Measurements from ENCODE around the gene AKR1B15. TPM values are rescaled to one million over a fixed set of nuclear protein-coding genes. Genes with fewer than 3 reads are reported as not detected.
"Not testable (repeated sequence)": the region's sequence is repeated elsewhere in the genome, so short reads cannot be mapped to it uniquely, and the experiment has no call there.

Gene AKR1B15
- total RNA-seq, 1 experiment from 2014 or later, result not detected

DNA sequence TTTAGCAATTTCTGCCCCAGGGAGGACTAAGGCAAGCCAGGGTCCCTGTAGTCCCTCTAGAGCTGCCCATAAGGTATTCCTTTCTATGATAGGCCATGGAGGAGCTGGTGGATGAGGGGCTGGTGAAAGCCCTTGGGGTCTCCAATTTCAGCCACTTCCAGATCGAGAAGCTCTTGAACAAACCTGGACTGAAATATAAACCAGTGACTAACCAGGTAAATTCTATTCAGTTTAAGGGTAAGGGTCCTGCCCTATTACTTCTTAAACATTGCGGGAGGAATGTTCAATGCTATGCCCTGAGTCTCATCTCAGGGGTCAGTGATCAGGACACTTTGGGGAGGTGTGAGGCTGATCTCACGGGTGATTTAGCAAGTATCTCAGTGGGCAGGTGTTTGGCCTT lies 12.4 kb upstream of the AKR1B15 start:
- H4K20me1 ChIP-seq (ENCODE audit: insufficient read depth); intact Hi-C loops (cut with micrococcal nuclease); H3K9ac ChIP-seq (ENCODE audit: low read length); RAD21 ChIA-PET (ENCODE audit: low non-redundant PET in 1 of 2, low total read pairs in 2 of 2, uncharacterized antibody in 2 of 2, unreplicated experiment in 2 of 2); CTCF ChIA-PET; ATAC-seq; H3K9me3 ChIP-seq (ENCODE audit: control insufficient read depth in 1 of 2, insufficient read depth in 1 of 2, low read depth in 1 of 2, low read length in 2 of 2); POLR2A ChIA-PET; H2AFZ ChIP-seq (ENCODE audit: low read depth, low read length, poor library complexity, severe bottlenecking); H3K4me2 ChIP-seq (ENCODE audit: low read length); H3K79me2 ChIP-seq (ENCODE audit: insufficient read depth, low read length); H3K36me3 ChIP-seq (ENCODE audit: control insufficient read depth in 1 of 2, insufficient read depth in 2 of 2, low read length in 2 of 2); BruUV-seq (replicated peaks); H3K9me2 ChIP-seq (ENCODE audit: insufficient read depth); H3K4me3 ChIP-seq (replicated peaks in 1 of 2; ENCODE audit: low read depth in 1 of 2, low read length in 2 of 2); H3K27ac ChIP-seq (ENCODE audit: low read depth, low read length); DNase-seq (ENCODE audit: low read depth, low spot score): not testable (repeated sequence)
- H3K27me3 ChIP-seq (ENCODE audit: insufficient read depth, low read length), result peaks cover 20% of the 10 kb centered on the region; the same call in 1 of the 2 replicates
- H3K4me1 ChIP-seq (ENCODE audit: control insufficient read depth in 1 of 2, insufficient read depth in 2 of 2, low read length in 2 of 2), result peaks cover 9 to 21% of the 10 kb centered on the region in 2 experiments

DNA sequence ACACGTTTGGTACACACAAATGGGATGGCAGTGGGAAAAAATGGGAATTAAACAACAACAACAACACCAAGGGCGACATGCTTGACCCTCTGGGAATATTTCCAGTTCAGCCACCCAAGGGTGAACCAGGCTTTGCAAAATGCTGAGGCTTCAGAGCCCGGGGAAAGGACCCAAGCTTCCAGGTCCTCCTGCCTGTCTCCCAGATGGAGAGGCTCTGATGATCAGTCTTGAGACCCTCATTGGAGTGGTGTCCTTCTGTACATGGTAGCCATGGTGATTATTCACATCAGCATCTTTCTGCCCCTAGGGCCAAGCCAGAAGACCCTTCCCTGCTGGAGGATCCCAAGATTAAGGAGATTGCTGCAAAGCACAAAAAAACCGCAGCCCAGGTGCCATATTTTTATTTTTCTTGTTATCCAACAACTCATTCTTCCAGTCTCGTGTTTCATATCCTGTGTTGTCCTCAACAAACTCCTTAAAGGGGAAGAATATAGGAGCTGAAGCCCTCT lies 11.6 kb upstream of the AKR1B15 start:
- H3K79me2 ChIP-seq (ENCODE audit: insufficient read depth, low read length); CTCF ChIA-PET; POLR2A ChIA-PET; H4K20me1 ChIP-seq (ENCODE audit: insufficient read depth); intact Hi-C loops (cut with micrococcal nuclease); H3K4me2 ChIP-seq (ENCODE audit: low read length); H3K9me3 ChIP-seq (ENCODE audit: control insufficient read depth in 1 of 2, insufficient read depth in 1 of 2, low read depth in 1 of 2, low read length in 2 of 2); H3K9ac ChIP-seq (ENCODE audit: low read length); RAD21 ChIA-PET (ENCODE audit: low non-redundant PET in 1 of 2, low total read pairs in 2 of 2, uncharacterized antibody in 2 of 2, unreplicated experiment in 2 of 2); H3K9me2 ChIP-seq (ENCODE audit: insufficient read depth); H3K27ac ChIP-seq (ENCODE audit: low read depth, low read length); DNase-seq (ENCODE audit: low read depth, low spot score); ATAC-seq; H3K4me3 ChIP-seq (replicated peaks in 1 of 2; ENCODE audit: low read depth in 1 of 2, low read length in 2 of 2); BruUV-seq (replicated peaks); H2AFZ ChIP-seq (ENCODE audit: low read depth, low read length, poor library complexity, severe bottlenecking); H3K36me3 ChIP-seq (ENCODE audit: control insufficient read depth in 1 of 2, insufficient read depth in 2 of 2, low read length in 2 of 2): not testable (repeated sequence)
- peaks cover 5 to 16% of the 10 kb centered on the region in 2 experiments for H3K4me1 ChIP-seq (ENCODE audit: control insufficient read depth in 1 of 2, insufficient read depth in 2 of 2, low read length in 2 of 2)
- peaks cover 21% of the 10 kb centered on the region; the same call in 1 of the 2 replicates for H3K27me3 ChIP-seq (ENCODE audit: insufficient read depth, low read length)

DNA sequence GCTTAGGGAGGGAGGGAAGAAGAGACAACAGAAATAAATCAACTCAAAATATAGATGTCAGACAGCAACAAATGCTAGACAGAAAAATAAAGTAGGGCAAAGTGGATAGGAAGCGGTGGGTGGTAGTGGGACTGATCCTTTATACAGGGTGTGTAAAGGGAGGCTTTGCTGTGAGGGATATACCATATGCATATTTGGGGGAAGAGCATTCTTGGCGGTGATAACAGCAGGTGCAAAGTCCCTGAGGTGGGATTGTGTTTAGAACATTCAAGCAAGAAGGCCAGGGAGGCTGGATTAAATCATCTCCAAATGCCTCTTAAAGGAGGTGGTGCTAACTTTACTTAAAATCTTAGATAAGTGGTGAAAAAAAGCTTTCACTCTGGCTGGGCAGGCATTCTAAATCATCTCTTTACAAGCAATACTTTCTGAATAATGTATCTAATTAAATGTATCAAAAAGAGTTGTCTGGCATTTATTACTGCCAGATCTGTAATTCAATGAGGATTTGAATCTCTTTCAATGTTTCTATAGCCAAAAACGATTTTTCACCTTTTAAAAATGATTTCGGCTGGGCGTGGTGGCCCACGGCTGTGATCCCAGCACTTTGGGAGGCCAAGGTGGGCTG lies 9.4 kb upstream of the AKR1B15 start:
- ChIA-PET CTCF (no interaction called here), RAD21 (ENCODE audit: low non-redundant PET in 1 of 2, low total read pairs in 2 of 2, uncharacterized antibody in 2 of 2, unreplicated experiment in 2 of 2) (no interaction called here), POLR2A (no interaction called here)
- Histone ChIP-seq H3K4me3 (replicated peaks in 1 of 2; ENCODE audit: low read depth in 1 of 2, low read length in 2 of 2) (no peak overlapping the region), H3K9me3 (ENCODE audit: control insufficient read depth in 1 of 2, insufficient read depth in 1 of 2, low read depth in 1 of 2, low read length in 2 of 2) (no peaks in the 10 kb centered on the region), H3K36me3 (ENCODE audit: control insufficient read depth in 1 of 2, insufficient read depth in 2 of 2, low read length in 2 of 2) (no peaks in the 10 kb centered on the region), H3K4me2 (ENCODE audit: low read length) (no peak overlapping the region), H3K79me2 (ENCODE audit: insufficient read depth, low read length) (no peaks in the 10 kb centered on the region), H3K27me3 (ENCODE audit: insufficient read depth, low read length) (peaks cover 26% of the 10 kb centered on the region; the same call in 1 of the 2 replicates), H3K9ac (ENCODE audit: low read length) (no peak overlapping the region), H3K4me1 (ENCODE audit: control insufficient read depth in 1 of 2, insufficient read depth in 2 of 2, low read length in 2 of 2) (no peaks in the 10 kb centered on the region), H4K20me1 (ENCODE audit: insufficient read depth) (no peaks in the 10 kb centered on the region), H3K9me2 (ENCODE audit: insufficient read depth) (no peaks in the 10 kb centered on the region), H3K27ac (ENCODE audit: low read depth, low read length) (no peak overlapping the region), H2AFZ (ENCODE audit: low read depth, low read length, poor library complexity, severe bottlenecking) (no peak overlapping the region)
- DNase-seq (ENCODE audit: low read depth, low spot score) (no peak), ATAC-seq (no peak)
- TF ChIP-seq, protein P1, sequence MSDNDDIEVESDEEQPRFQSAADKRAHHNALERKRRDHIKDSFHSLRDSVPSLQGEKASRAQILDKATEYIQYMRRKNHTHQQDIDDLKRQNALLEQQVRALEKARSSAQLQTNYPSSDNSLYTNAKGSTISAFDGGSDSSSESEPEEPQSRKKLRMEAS (IDR thresholded peaks at IDR 0.05), result no peak
- no peak for TF ChIP-seq CEBPB (IDR thresholded peaks at IDR 0.05; ENCODE audit: low read depth)
- intact Hi-C loops (cut with micrococcal nuclease), result no loop called here
- no TSS peak for BruUV-seq (replicated peaks)

DNA sequence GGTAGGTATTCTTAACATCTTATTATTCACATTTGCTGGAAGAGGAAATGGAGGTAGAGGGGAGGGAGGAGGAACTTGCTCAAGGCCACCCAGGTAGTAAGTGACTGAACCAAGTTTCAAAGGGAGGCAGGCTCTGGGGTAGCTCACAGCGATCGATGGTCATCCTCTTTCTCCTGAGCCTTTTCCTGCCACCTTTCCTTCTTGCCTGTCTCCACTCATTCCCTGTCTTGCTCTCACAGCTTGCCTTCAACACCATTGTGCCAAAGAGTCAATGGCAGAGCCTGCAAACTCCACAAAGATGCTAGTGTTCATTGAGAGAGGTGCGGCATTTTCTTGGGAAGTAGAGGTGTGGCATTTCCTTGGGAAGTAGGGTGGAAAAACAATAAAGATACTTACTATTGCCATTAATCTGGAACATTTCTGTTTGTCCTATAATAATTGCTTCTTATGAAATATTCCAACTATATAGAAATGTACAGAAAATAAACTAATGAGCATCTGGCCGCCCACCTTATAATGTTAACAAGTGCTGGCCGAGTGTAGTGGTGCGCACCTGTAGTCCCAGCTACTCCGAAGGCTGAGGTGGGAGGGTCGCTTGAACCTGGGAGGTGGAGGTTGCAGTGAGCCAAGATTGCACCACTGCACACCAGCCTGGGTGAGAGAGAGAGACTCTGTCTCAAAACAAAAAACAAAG lies 7.3 kb upstream of the AKR1B15 start:
- H3K4me1 ChIP-seq (ENCODE audit: control insufficient read depth in 1 of 2, insufficient read depth in 2 of 2, low read length in 2 of 2); H3K4me2 ChIP-seq (ENCODE audit: low read length); H2AFZ ChIP-seq (ENCODE audit: low read depth, low read length, poor library complexity, severe bottlenecking); H3K9me3 ChIP-seq (ENCODE audit: control insufficient read depth in 1 of 2, insufficient read depth in 1 of 2, low read depth in 1 of 2, low read length in 2 of 2); H3K36me3 ChIP-seq (ENCODE audit: control insufficient read depth in 1 of 2, insufficient read depth in 2 of 2, low read length in 2 of 2); H3K4me3 ChIP-seq (replicated peaks in 1 of 2; ENCODE audit: low read depth in 1 of 2, low read length in 2 of 2); H3K79me2 ChIP-seq (ENCODE audit: insufficient read depth, low read length); POLR2A ChIA-PET; ATAC-seq; H3K27ac ChIP-seq (ENCODE audit: low read depth, low read length); RAD21 ChIA-PET (ENCODE audit: low non-redundant PET in 1 of 2, low total read pairs in 2 of 2, uncharacterized antibody in 2 of 2, unreplicated experiment in 2 of 2); BruUV-seq (replicated peaks); H3K9ac ChIP-seq (ENCODE audit: low read length); H4K20me1 ChIP-seq (ENCODE audit: insufficient read depth); CTCF ChIA-PET; intact Hi-C loops (cut with micrococcal nuclease); DNase-seq (ENCODE audit: low read depth, low spot score); H3K9me2 ChIP-seq (ENCODE audit: insufficient read depth): not testable (repeated sequence)
- peaks cover 26% of the 10 kb centered on the region; the same call in 1 of the 2 replicates for H3K27me3 ChIP-seq (ENCODE audit: insufficient read depth, low read length)
